ENCODE data around the gene AGER. TPM values are rescaled to one million over a fixed set of nuclear protein-coding genes. Genes with fewer than 3 reads are reported as not detected.

Gene AGER
- total RNA-seq, 1 donor from 2014 or later: 2.9 TPM

DNA sequence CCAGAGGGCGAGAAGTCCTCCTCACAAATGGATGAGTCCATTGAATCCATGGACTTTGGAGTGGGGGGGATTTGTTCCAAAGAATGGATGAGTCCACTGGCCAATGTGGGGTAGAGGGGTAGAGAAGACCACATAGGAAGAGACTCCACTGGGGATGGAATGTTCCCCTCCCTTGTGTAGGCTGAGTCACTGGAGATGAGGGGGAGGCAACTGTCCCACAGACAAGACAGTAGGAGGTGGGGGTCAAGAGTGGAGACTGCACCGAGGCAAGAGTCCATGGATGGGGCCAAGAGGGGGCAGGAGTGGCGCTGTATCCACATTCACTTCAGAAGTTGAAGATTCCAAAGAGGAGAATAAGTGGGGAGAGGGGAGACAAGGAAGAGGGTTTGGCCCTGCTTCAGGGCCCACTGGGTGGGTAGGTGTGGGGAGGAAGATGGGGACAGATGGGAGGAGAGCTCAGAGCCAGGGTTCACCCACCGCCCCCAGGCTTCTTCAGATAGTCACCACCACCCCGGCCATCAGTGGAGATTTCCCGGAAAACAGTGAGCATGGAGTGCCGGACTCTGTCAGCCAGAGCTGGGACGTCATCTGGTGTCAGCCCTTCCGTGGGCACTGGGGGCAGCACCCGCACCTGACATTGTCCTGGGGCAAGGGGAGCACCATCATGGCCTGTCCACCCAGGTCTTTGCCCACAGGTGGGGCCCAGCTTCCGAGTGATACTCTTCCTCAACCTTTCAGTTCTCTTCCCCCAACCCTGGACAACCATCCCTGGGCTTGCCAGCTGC lies 15.1 kb downstream of the AGER start:
- DNase-seq (ENCODE audit: low spot score): no peak

GRCh38 chr6:32168350-32168749 lies 15.7 kb downstream of the AGER start:
- DNase-seq (ENCODE audit: low spot score): no peak

- DNase-seq (ENCODE audit: low spot score): no peak
These were observed 16.2 kb downstream of the AGER start for GRCh38 chr6:32167761-32168262.

GRCh38 chr6:32167154-32167760 lies 16.8 kb downstream of the AGER start:
- no peak for DNase-seq (ENCODE audit: low spot score)

- no peak for DNase-seq (ENCODE audit: low spot score)
These were observed 17.5 kb downstream of the AGER start for GRCh38 chr6:32166411-32167061.

DNA sequence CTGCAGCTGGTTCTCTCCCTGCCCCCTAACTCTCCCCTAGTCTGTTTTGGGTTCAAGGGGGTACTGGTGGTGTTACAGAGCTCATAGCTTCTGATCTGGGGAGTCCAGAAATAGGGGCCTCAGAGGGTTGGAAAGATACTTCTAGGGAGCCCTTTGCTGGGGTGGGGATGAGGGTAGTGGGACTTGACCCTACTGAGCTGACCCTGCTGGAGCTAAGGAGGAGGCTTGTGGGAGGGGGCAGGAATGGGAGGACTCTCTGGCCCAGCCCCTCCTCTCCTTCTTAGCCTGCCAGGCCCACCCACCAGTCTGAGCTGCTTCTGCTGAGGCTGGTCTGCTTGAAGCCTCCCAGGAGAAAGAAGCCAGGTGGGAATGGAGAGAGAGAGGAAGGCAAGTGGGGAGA lies 19.8 kb downstream of the AGER start, which contains the start of gene EGFL8:
EGFL8 (plus strand) TSS at position 301 of the 400 bp plus-strand sequence. CDS start 1,571 bp downstream, outside the sequence.
- no peak for DNase-seq (ENCODE audit: low spot score)

DNA sequence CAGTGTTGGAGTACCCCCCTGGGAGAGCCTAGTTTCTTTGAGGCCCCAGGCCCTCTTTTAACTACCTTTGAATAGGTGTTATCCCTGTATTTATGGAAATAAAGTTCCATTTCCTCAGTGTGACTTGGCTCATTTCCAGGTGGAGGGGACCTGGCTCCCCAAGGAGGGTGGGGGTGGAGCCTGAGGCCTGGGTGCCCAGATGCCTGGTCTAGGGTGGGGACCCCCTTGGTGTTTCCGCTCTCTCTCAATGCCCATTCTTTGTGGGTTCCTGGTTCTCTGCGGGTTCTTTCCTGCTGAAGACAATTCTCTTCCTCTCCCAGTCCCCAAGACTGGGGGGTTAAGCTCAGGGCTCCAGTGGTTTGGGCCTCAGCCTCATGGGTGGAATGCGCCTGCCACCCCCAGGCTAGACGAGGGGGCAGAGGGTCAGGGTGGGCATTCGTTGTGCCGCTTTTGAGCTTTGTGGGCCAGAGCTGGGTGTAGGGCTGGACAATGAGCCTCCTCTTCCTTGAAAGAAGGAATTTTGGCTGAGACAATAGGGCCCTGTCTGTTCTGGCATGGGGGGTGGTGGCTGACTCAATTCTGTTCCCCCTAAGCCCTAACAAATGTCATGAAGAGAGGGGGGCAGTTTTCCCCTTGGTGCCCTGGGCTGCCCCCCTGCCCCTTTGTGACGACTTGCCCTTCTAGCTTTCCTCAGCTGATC lies 20.3 kb downstream of the AGER start:
- DNase-seq (ENCODE audit: low spot score): no peak

DNA sequence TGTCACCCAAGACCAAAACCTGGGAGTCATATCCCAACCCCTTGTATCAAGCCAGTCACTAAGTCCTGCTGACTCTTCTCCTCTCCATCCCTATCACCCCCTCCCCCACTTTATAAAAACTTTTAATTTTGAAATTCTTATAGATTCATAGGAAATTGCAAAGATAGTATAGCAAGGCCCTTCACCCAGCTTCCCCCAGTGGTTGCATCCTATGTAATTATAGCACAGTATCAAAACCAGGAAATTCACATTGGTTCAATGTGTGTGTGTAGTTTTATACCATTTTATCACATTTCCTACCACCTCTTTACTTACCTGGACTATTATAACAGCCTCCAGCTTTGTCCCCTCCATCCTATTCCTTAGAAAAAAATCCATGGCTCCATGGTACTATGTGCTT lies 26.0 kb downstream of the AGER start:
- no peak for DNase-seq (ENCODE audit: low spot score)

DNA sequence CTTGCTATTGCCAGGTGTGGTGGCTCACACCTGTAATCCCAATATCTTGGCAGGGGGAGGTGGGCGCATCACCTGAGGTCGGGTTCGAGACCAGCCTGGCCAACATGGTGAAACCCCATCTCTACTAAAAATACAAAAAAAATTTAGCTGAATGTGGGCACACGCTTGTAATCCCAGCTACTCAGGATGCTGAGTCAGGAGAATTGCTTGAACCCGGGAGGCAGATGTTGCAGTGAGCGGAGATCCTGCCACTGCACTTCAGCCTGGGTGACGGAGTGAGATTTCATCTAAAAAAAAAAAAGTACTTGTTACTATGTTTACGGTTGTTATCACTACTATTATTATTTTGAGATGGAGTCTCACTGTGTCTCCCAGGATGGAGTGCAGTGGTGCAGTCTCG lies 27.2 kb downstream of the AGER start:
- DNase-seq (ENCODE audit: low spot score): no peak

- DNase-seq (ENCODE audit: low spot score): peak; percentile 72
These were observed 29.4 kb downstream of the AGER start for GRCh38 chr6:32154514-32155161.

DNA sequence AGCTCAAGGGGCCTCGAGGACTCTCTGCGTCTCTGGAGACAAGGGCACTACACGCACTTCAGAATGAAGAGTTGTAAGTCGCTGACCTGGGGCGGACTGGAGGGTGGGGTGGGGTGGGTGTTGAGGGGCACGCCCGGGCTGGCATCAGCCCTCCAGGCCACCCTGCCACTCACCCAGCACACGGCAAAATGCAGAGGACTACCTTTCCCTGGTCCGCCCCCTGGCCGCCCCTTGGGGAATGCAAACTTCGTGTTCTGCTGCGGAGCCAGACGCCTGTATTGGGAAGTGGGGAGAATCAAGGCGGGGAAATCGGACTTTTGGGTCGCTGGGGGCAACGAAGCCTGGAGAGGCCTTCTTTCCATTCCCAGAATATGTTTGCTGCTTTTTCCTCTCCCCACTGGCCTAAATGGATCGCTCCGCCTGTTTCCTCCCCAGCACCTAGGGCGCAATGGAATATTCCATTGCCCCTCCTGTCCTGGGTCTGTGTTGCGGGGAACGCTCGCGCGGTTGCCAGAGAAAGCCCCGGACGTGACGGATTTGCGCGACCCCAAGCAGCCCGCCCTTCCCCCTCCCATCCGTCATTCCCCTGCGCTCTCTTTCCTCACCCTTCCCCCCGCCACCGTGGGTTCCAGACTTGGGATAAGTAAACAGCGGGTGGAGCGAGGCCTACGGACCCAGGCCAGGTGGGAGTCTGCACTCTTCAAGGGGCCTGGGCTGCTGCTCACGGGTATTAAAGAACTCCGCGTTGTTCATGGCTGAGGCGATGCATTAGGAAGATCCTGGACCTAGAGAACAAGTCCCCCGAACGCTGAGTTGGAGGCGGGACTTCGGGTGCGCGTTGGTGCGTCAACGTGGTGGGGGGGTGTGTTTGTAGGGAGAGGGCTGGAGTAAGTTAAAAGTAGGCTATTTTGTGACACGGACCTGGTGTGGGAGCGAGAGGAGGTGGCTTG lies 30.2 kb downstream of the AGER start, which contains the start of gene PPT2:
PPT2 (plus strand) TSS at position 578 of the 950 bp plus-strand sequence. CDS start 454 bp downstream, outside the sequence.
- DNase-seq (ENCODE audit: low spot score): peak; percentile 95

GRCh38 chr6:32152769-32153563 lies 31.1 kb downstream of the AGER start:
- peak; percentile 71 for DNase-seq (ENCODE audit: low spot score)

GRCh38 chr6:32151863-32152768 lies 31.9 kb downstream of the AGER start, which contains the start of gene PRRT1:
PRRT1 (minus strand) TSS chr6:32151939; CDS start chr6:32151827, 112 bp downstream.
- DNase-seq (ENCODE audit: low spot score): no peak

- no peak for DNase-seq (ENCODE audit: low spot score)
These were observed 32.7 kb downstream of the AGER start for GRCh38 chr6:32151181-32151862.

DNA sequence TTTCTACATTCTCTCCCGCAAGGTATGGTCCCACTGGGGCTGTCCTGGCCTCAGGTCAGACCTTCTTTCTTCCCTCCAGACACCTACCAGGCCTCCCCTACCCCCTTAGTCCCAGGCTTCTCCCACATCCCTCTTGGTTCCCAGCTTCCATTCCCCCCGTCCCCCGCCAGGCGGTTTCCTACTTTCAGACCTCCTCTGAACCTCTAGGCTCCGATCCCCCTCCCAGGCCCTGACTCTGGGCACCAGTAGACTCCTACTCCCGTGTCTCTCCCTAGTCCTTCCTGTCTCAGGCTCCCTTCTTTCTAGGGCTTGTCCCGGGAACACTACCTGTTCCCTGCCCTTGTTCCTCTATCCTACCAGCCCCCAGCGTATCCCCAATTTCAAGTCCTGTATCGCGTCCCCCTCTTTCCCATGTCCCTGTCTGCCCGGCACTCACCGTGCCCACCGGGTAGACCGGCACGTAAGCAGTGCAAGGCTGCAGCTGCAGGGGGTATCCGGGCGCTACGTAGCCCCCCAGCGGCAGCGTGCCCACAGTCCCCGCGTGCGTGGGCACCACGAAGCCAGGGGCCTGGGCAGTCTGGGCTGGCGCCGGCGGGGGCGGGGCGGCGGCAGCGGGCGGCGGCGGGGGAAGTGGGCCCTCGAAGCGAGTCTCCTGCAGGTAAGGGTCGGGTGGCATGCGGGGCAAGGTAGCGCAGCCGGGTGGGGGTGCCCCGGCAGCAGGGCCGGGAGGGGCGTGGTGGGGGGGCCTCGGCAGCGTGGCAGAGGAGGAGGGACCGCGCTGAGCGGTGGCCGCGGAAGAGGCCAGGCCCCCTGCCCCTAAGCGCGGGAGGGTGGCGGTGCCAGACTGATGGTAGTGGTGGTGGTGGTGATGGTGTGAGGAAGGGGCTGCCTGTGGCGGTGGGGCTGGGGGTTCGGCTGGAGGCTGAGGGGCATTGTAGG lies 33.9 kb downstream of the AGER start:
- no peak for DNase-seq (ENCODE audit: low spot score)

DNA sequence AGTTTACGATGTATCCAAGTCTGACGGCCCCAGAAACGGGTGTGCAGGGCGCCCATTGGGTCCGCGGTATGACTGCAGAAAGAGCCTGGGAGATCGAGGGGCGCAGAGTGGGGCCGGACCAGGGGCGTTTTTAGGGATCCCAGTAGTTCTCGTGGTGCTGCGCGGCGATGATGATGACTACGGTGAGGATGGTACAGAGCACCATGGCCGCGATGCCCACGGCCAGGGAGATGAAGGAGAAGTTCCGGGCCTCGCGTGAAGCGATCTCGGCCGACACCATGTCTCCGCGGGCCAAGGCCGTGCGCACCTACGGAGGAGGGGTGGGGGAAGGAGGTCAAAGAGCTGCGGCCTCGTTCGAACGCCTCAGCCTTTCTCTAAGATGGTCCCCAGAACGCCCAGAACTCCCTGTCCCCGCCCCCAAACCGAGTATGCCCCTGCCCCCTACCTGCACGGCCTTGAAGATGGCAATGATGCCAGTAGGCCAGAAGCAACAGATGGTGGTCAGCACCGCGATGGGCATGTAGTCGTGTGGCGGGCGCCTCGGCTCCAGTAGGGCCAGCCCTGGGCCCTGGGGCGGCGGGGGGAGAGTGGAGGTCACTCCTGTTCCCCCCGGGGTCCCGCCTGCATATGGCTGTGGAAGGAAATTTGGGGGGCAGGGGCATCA lies 34.8 kb downstream of the AGER start:
- DNase-seq (ENCODE audit: low spot score): no peak

All from umbilical cord (tissue), 2 donors.